Lower leg skin (tissue), 3 donors: ENCODE measurements around the gene SLC4A5.

Source experiments
- CTCF ChIP-seq, 3 donors: fragments of 450-650 bp; IDR thresholded peaks; one replicate each; pipeline ENCODE4 v1.5.1; 2016; ENCODE audit warnings: antibody characterized with exemption in 3 of 3, mild to moderate bottlenecking in 3 of 3, moderate library complexity in 2 of 3
- POLR2A ChIP-seq, 2 donors: fragments of 450-650 bp; IDR thresholded peaks; one replicate each; pipeline ENCODE4 v1.6.1; 2016 to 2017; ENCODE audit warnings: antibody characterized with exemption in 2 of 2, mild to moderate bottlenecking in 1 of 2, moderate library complexity in 1 of 2

- no peak for TF ChIP-seq POLR2A (IDR thresholded peaks at IDR 0.05)
- no peak for TF ChIP-seq CTCF (IDR thresholded peaks at IDR 0.05)
These were observed 174.5 kb downstream of the SLC4A5 start for GRCh38 chr2:74168739-74169138.
